HFF-Myc (cell line): ENCODE results near the gene ANTKMT.

Source experiments
- DNase-seq: peaks from one replicate; pipeline ENCODE4 v3.0.0-alpha.2; 2011; ENCODE audit warnings: low read depth; ENCODE audit errors: extremely low read depth
- H3K4me3 ChIP-seq: replicated peaks from 2 replicates; pipeline ENCODE4 v1.5.1; 2011; ENCODE audit warnings: low read depth, mild to moderate bottlenecking, control low read depth, low read length
- TF ChIP-seq, protein P1 (sequence below): IDR thresholded peaks from 2 replicates; pipeline ENCODE4 v1.5.1; 2012; ENCODE audit warnings: mild to moderate bottlenecking, low read depth, low read length, control low read depth; ENCODE audit errors: missing control alignments

The ANTKMT gene

GRCh38 chr16:703406-703805 lies 17.5 kb upstream of the ANTKMT start:
- TF ChIP-seq, protein P1, sequence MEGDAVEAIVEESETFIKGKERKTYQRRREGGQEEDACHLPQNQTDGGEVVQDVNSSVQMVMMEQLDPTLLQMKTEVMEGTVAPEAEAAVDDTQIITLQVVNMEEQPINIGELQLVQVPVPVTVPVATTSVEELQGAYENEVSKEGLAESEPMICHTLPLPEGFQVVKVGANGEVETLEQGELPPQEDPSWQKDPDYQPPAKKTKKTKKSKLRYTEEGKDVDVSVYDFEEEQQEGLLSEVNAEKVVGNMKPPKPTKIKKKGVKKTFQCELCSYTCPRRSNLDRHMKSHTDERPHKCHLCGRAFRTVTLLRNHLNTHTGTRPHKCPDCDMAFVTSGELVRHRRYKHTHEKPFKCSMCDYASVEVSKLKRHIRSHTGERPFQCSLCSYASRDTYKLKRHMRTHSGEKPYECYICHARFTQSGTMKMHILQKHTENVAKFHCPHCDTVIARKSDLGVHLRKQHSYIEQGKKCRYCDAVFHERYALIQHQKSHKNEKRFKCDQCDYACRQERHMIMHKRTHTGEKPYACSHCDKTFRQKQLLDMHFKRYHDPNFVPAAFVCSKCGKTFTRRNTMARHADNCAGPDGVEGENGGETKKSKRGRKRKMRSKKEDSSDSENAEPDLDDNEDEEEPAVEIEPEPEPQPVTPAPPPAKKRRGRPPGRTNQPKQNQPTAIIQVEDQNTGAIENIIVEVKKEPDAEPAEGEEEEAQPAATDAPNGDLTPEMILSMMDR: no peak
- no peak overlapping the region for H3K4me3 ChIP-seq
- no peak for DNase-seq

DNA sequence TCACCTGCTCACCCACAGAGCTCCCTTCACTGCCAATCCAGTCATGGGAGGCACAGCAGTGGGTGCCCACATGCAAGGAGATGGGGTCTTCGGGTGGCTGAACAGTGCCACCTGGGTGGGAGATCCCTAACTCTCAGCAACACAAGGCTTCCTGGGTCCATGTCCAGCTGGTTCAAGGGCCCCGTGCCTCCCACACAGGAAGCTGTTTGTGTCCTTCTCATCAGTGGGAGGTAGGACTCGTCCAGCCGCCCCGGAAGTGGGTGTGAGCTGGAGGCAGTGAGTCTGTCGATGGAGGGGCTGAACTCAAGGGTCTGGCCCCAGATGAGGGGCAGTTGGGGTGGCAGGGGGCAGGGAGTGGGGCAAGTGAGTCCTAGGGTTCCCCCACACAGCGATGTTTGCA lies 16.9 kb upstream of the ANTKMT start:
- TF ChIP-seq, protein P1: no peak
- H3K4me3 ChIP-seq: no peak overlapping the region

DNA sequence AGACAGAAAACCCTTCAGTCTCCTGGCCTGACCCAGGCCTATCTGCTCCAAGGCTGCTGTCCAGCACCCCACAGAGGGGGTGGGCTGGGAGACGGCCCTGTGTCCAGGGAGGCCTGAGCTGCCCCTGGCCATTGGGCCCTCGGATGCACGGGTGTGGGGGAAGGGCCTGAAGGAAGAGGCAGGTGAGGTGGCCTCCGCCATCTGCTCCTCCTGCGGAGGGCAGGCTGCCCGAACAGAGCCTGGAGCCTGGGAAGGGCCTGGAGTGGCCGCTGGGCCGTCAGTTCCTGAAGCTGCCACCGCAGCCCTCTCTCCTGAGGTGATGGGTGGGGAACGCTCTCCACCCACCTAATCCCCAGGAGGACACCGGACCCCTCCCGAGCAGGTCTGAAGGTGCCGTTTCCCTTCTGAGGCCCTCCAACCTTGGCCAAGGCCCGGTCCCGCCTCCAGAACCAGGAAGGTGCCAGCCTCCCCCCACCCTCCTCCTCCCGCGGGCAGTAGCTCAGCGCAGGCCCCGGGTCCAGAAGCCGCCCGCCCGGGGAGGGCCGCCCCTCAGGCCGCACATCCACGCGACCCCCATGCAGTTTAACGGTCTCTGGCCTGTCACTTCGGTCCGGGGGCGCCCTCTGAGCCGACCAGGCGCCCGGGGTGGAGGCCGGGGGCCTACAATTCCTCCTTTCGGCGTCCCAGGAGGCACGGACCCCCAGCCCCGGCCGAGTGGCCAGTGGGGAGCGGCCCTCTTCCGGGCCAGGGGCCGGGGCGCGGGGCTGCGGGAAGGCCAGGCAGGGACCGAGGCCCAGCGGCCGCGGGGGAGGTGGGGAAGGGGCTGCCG lies 16.2 kb upstream of the ANTKMT start:
- H3K4me3 ChIP-seq: no peak overlapping the region
- TF ChIP-seq, protein P1: no peak
- no peak for DNase-seq

More for the DNA sequence above, 16.9 kb upstream of the ANTKMT start:
- DNase-seq: no peak

DNA sequence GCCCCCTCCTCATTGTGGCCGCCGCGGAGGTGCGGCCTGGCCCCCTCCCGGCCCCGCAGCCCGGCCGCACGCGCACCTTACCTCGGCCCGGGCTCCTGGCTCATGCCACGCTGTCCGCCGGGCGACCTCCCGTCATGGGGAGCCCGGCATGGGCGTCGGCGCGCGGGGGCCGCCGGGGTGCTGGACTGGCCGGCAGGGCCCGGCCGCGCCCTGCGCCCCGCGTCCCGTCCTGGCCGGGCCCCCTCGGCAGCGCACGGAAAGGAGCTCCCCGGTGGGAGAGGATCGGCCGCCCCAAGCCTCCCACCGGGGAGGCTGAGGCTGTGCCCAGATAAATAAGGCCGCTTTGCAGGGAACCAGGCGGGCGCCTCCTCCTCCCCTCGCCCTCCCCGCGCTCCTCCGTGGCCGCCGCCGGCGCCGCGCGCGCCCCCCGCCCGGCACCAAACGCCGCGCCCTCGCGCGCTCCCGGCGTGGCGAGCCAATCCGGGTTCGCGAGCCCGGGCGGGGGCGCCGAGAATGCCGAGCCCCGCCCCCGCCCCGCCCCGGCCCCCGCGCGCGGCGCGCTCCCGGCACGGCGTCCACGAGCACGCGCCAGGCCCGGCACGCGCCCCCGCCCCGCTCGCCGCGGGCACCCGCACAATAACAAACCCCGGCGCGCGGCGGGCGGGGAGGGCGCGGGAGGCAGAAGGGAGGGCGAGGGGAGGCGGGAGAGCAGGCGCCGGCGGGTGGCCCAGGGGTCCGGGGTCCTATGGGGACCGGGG lies 15.3 kb upstream of the ANTKMT start, which contains the start of gene FBXL16:
Gene FBXL16, minus strand, starts transcription at position 371 of the 758 bp plus-strand sequence. CDS start 8,396 bp downstream, outside the sequence.
- DNase-seq: no peak
- TF ChIP-seq, protein P1: no peak
- H3K4me3 ChIP-seq: no peak within 1 kb of the TSS

GRCh38 chr16:706189-707061 lies 14.5 kb upstream of the ANTKMT start:
- DNase-seq: no peak
- TF ChIP-seq, protein P1: no peak
- H3K4me3 ChIP-seq: no peak overlapping the region

DNA sequence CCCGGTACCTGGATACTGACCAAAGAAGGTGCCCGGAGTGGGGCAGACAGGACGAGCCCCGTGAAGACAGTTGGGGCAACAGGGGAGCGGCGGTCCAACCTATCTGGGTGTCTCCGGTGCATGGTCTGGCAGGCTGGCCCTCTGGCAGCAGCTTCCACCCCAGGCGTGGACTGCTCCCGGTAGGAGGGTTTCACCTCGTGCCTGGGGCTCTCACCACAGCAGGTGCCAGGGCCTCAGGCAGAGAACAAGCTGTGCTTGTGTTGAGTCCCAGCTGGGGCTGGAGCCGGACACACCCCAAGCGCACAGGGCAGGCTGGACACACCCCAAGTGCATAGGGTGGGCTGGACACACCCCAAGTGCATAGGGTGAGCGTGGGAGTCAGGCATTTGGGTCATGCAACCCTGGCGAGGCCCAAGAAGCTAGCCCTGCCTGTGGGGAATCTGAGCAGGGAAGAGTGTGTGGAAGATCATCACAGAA lies 13.8 kb upstream of the ANTKMT start:
- H3K4me3 ChIP-seq: no peak overlapping the region
- no peak for DNase-seq
- TF ChIP-seq, protein P1: no peak
